SK-N-SH (cell line): ENCODE data around the gene CRYBB3. TPM values are rescaled to one million over a fixed set of nuclear protein-coding genes. Genes with fewer than 3 reads are reported as not detected.

ENCODE experiments used
- CTCF ChIA-PET: fragments of 300-600, 350-600 bp; formaldehyde crosslinking; extraction: SDS; loops from one replicate; lab custom pipeline; 2021; lab: Yijun Ruan, JAX
- POLR2A ChIA-PET: fragments of 350-600 bp; sonication (Branson Sonifier 250); formaldehyde crosslinking; extraction: SDS; loops from one replicate; lab custom pipeline; 2020; ENCODE audit warnings: antibody characterized with exemption, inconsistent platforms; lab: Yijun Ruan, JAX
- DNase-seq: peaks from one replicate; pipeline ENCODE4 v3.0.0; 2012
- H2AFZ ChIP-seq: fragments of 200-600 bp; sonication (generic); 2 replicates; pipeline ENCODE4 v1.8.1; 2016; ENCODE audit warnings: antibody characterized with exemption, mild to moderate bottlenecking, low read depth
- H3F3A ChIP-seq: fragments of 200-600 bp; sonication (generic); replicated peaks from 2 replicates; pipeline ENCODE3; 2016; ENCODE audit warnings: antibody characterized with exemption, mild to moderate bottlenecking; ENCODE audit not compliant: insufficient read depth
- H3K27ac ChIP-seq, 2 experiments: fragments of 200-500 bp in 1 of 2; fragments of 200-600 bp in 1 of 2; sonication (Bioruptor generic) in 1 of 2; sonication (generic), shearing (Covaris generic) in 1 of 2; 2 replicates each; pipeline versions ENCODE4 v1.5.1 to v1.6.1; 2014 to 2016; ENCODE audit warnings: low read depth in 2 of 2, inconsistent platforms in 1 of 2, low read length in 1 of 2, mild to moderate bottlenecking in 1 of 2, mixed read lengths in 1 of 2
- H3K27me3 ChIP-seq: fragments of 200-600 bp; sonication (generic), shearing (Covaris generic); 2 replicates; pipeline ENCODE4 v1.6.1; 2016; ENCODE audit warnings: mixed run types; ENCODE audit not compliant: insufficient read depth
- H3K36me3 ChIP-seq, 2 experiments: fragments of 200-500 bp in 1 of 2; fragments of 200-600 bp in 1 of 2; sonication (Bioruptor generic) in 1 of 2; sonication (generic) in 1 of 2; replicated peaks in 1 of 2; 2 replicates each; pipeline versions ENCODE3 to v1.5.1; 2014 to 2016; ENCODE audit warnings: low read length in 1 of 2, mild to moderate bottlenecking in 1 of 2; ENCODE audit not compliant: insufficient read depth in 2 of 2, control insufficient read depth in 1 of 2
- H3K4me1 ChIP-seq, 2 experiments: fragments of 200-500 bp in 1 of 2; fragments of 200-600 bp in 1 of 2; sonication (Bioruptor generic) in 1 of 2; sonication (generic), shearing (Covaris generic) in 1 of 2; 2 replicates each; pipeline versions ENCODE4 v1.5.1 to v1.6.1; 2014 to 2016; ENCODE audit warnings: low read depth in 1 of 2, low read length in 1 of 2, mixed run types in 1 of 2; ENCODE audit not compliant: insufficient read depth in 2 of 2, control insufficient read depth in 1 of 2
- H3K4me2 ChIP-seq: fragments of 200-600 bp; sonication (generic), shearing (Covaris generic); 2 replicates; pipeline ENCODE4 v1.6.1; 2017; ENCODE audit warnings: mixed run types
- H3K4me3 ChIP-seq, 2 experiments: fragments of 200-500 bp in 1 of 2; fragments of 200-600 bp in 1 of 2; sonication (Bioruptor generic) in 1 of 2; sonication (generic), shearing (Covaris generic) in 1 of 2; 2 replicates each; pipeline versions ENCODE4 v1.5.1 to v1.8.1; 2014 to 2016; ENCODE audit warnings: low read depth in 2 of 2, inconsistent platforms in 1 of 2, low read length in 1 of 2, mild to moderate bottlenecking in 1 of 2, mixed read lengths in 1 of 2, moderate library complexity in 1 of 2
- H3K79me2 ChIP-seq: fragments of 200-600 bp; sonication (generic); 2 replicates; pipeline ENCODE4 v1.8.1; 2017; ENCODE audit warnings: mild to moderate bottlenecking; ENCODE audit not compliant: insufficient read depth
- H3K9ac ChIP-seq: fragments of 200-600 bp; sonication (generic); 2 replicates; pipeline ENCODE4 v1.6.1; 2017; ENCODE audit warnings: mixed run types
- H3K9me2 ChIP-seq: fragments of 200-600 bp; sonication (generic); 2 replicates; pipeline ENCODE4 v1.6.1; 2017; ENCODE audit warnings: mixed run types
- H3K9me3 ChIP-seq: fragments of 200-600 bp; sonication (generic); 2 replicates; pipeline ENCODE4 v1.6.1; 2017; ENCODE audit warnings: mixed run types, mild to moderate bottlenecking, moderate library complexity
- H4K20me1 ChIP-seq: fragments of 200-600 bp; sonication (generic); 2 replicates; pipeline ENCODE4 v1.6.1; 2017; ENCODE audit warnings: mild to moderate bottlenecking, mixed run types; ENCODE audit not compliant: insufficient read depth
- EP300 ChIP-seq, 2 experiments: IDR thresholded peaks; 2 replicates each; pipeline versions ENCODE4 v1.4.0 to v1.6.1; 2012; ENCODE audit warnings: borderline replicate concordance in 1 of 2, low read depth in 1 of 2, low read length in 1 of 2
- FOXJ3 ChIP-seq: sonication (generic); formaldehyde crosslinking; IDR thresholded peaks from 2 replicates; pipeline ENCODE4 v1.5.1; 2020; ENCODE audit warnings: mild to moderate bottlenecking, missing genetic modification reagents
- FOXM1 ChIP-seq: IDR thresholded peaks from 2 replicates; pipeline ENCODE4 v1.4.0; 2012; ENCODE audit warnings: low read depth, mild to moderate bottlenecking
- IRF3 ChIP-seq: fragments of 150-350 bp; IDR thresholded peaks from 2 replicates; pipeline ENCODE4 v1.6.1; 2016; ENCODE audit warnings: mild to moderate bottlenecking, low read depth, low read length
- MEF2A ChIP-seq: IDR thresholded peaks from 2 replicates; pipeline ENCODE4 v1.4.0; 2012; ENCODE audit warnings: low read depth, borderline replicate concordance
- MXI1 ChIP-seq: IDR thresholded peaks from 2 replicates; pipeline ENCODE4 v1.6.1; 2012; ENCODE audit warnings: mild to moderate bottlenecking, low read depth, low read length, improper control_type of control experiment
- REST ChIP-seq: IDR thresholded peaks from 2 replicates; pipeline ENCODE4 v1.6.1; 2012; ENCODE audit warnings: mild to moderate bottlenecking, low read depth, low read length, moderate library complexity
- SMC3 ChIP-seq: IDR thresholded peaks from 2 replicates; pipeline ENCODE4 v1.6.1; 2012; ENCODE audit warnings: low read depth, low read length, improper control_type of control experiment
- TCF12 ChIP-seq: IDR thresholded peaks from 2 replicates; pipeline ENCODE4 v1.4.0; 2012
- TEAD4 ChIP-seq: IDR thresholded peaks from 2 replicates; pipeline ENCODE4 v1.4.0; 2012; ENCODE audit warnings: mild to moderate bottlenecking, borderline replicate concordance; ENCODE audit not compliant: insufficient read depth
- YY1 ChIP-seq: IDR thresholded peaks from 2 replicates; pipeline ENCODE4 v1.4.0; 2012; ENCODE audit warnings: low read depth, mild to moderate bottlenecking
- WGBS: methylation state at CpG from one replicate; pipeline ENCODE4 v1.1.6; 2017; ENCODE audit warnings: low lambda C conversion rate; 5-methylcytosine and 5-hydroxymethylcytosine counted together
- polyA plus RNA-seq, 3 experiments: library from polyadenylated mRNA; depleted of rRNA; stranded (reverse); fragments of >200 nt; gene quantifications; 2 replicates each; pipeline ENCODE4 v1.2.3, GENCODE V29; 2012
- TF ChIP-seq, protein P1 (sequence below): IDR thresholded peaks from 2 replicates; pipeline ENCODE4 v1.4.0; 2012; ENCODE audit warnings: low read depth
- TF ChIP-seq, protein P2 (sequence below): IDR thresholded peaks from 2 replicates; pipeline ENCODE4 v1.4.0; 2012; ENCODE audit warnings: low read depth, borderline replicate concordance

Gene CRYBB3
- polyA plus RNA-seq, 1 of the 3 experiments (the other 2 are of a cell fraction) = 0.35 TPM

DNA sequence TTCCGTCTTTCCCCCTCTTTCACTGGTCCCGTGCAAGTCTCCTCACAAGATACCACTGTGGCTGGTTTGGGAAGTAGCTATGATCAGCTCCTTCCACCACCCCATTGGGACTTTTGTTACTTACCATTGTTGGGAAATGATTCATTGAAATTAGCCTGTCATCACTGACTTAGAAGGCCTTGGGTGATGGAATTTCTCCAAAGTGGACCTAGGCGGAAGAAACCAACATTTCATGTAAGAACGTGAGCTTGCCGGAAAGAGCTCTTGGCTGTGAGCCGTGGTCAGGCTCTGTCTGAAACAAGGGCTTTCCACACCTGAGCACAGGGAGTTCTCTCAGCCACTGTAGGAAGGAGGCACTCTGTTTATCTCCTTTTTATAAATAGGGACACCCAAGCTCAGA lies 23.5 kb upstream of the CRYBB3 start:
- no peaks in the 10 kb centered on the region for H3F3A ChIP-seq
- CTCF ChIA-PET = interaction anchor here (1.5 to 2.0 kb wide), 2 partner anchors 26 to 65 kb away, joined by 4 to 6 read pairs; no protein-coding TSS in a partner anchor
- DNase-seq = no peak

More for the DNA sequence above, 23.5 kb upstream of the CRYBB3 start:
- Histone ChIP-seq H3K79me2 (no peaks in the 10 kb centered on the region), H4K20me1 (no peaks in the 10 kb centered on the region), H3K9me3 (0 out of 2 replicates have a peak, but pooled peaks cover 5% of the 10 kb centered on the region), H3K4me1 (no peaks in the 10 kb centered on the region), H3K9ac (no peak overlapping the region), H3K4me3 (no peak overlapping the region), H3K27ac (no peak overlapping the region), H3K4me2 (no peak overlapping the region), H3K9me2 (no peaks in the 10 kb centered on the region), H2AFZ (no peak overlapping the region), H3K27me3 (no peaks in the 10 kb centered on the region), H3K36me3 (peaks cover 16 to 43% of the 10 kb centered on the region in 2 experiments)
- POLR2A ChIA-PET = no interaction called here
- TF ChIP-seq MXI1 (no peak), TCF12 (no peak), SMC3 (no peak), YY1 (no peak), FOXM1 (no peak), IRF3 (no peak), TEAD4 (no peak), EP300 (IDR thresholded peaks at IDR 0.05; ENCODE audit: borderline replicate concordance in 1 of 2, low read depth in 1 of 2, low read length in 1 of 2) (no peak), REST (no peak), FOXJ3 (no peak), MEF2A (no peak)
- TF ChIP-seq, protein P1, sequence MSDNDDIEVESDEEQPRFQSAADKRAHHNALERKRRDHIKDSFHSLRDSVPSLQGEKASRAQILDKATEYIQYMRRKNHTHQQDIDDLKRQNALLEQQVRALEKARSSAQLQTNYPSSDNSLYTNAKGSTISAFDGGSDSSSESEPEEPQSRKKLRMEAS = no peak
- TF ChIP-seq, protein P2, sequence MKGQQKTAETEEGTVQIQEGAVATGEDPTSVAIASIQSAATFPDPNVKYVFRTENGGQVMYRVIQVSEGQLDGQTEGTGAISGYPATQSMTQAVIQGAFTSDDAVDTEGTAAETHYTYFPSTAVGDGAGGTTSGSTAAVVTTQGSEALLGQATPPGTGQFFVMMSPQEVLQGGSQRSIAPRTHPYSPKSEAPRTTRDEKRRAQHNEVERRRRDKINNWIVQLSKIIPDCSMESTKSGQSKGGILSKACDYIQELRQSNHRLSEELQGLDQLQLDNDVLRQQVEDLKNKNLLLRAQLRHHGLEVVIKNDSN = no peak
- 98% methylated on average over 5 of the region's 6 CpGs for WGBS
